NB4 (cell line): ENCODE data around the gene MT2A.
"Not testable (repeated sequence)": the region's sequence is repeated elsewhere in the genome, so short reads cannot be mapped to it uniquely, and the experiment has no call there.

Experiments
- POLR2A ChIP-seq: IDR thresholded peaks from 2 replicates; pipeline ENCODE4 v1.6.1; 2011; ENCODE audit warnings: mild to moderate bottlenecking; ENCODE audit not compliant: insufficient read length; ENCODE audit errors: extremely low read depth
- TF ChIP-seq, protein P1 (sequence below): IDR thresholded peaks from one replicate; pipeline ENCODE4 v1.5.1; 2012; ENCODE audit warnings: low read depth, low read length

DNA sequence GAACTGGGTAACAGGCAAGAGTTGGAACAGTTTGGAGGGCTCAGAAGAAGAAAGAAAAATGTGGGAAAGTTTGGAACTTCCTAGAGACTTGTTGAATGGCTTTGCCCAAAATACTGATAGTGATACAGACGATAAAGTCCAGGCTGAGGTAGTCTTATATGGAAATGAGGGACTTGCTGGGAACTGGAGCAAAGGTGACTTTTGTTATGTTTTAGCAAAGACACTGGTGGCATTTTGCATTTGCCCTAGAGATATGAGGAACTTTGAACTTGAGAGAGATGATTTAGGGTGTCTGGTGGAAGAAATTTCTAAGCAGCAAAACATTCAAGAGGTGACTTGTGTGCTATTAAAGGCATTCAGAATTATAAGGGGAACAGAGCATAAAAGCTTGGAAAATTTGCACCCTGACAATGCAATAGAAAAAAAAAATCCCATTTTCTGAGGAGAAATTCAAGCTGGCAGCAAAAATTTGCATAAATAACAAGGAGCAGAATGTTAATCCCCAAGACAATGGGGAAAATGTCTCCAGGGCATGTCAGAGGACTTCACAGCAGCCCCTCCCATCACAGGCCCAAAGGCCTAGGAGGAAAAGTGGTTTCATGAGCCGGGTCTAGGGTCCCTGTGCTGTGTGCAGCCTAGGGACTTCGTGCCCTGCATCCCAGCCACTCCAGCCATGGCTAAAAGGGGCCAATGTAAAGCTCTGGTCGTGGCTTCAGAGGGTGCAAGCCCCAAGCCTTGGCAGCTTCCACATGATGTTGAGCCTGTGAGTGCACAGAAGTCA lies 13.5 kb downstream of the MT2A start:
- TF ChIP-seq, protein P1, sequence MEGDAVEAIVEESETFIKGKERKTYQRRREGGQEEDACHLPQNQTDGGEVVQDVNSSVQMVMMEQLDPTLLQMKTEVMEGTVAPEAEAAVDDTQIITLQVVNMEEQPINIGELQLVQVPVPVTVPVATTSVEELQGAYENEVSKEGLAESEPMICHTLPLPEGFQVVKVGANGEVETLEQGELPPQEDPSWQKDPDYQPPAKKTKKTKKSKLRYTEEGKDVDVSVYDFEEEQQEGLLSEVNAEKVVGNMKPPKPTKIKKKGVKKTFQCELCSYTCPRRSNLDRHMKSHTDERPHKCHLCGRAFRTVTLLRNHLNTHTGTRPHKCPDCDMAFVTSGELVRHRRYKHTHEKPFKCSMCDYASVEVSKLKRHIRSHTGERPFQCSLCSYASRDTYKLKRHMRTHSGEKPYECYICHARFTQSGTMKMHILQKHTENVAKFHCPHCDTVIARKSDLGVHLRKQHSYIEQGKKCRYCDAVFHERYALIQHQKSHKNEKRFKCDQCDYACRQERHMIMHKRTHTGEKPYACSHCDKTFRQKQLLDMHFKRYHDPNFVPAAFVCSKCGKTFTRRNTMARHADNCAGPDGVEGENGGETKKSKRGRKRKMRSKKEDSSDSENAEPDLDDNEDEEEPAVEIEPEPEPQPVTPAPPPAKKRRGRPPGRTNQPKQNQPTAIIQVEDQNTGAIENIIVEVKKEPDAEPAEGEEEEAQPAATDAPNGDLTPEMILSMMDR = not testable (repeated sequence)
- TF ChIP-seq POLR2A = not testable (repeated sequence)
